GM10248 (cell line): Measurements from ENCODE around the gene RNF217.

Experiments
- CTCF ChIA-PET: fragments of 300-600 bp; sonication (Branson Sonifier 250); formaldehyde crosslinking; extraction: SDS; loops from one replicate; lab custom pipeline; 2021; ENCODE audit warnings: antibody characterized with exemption; lab: Yijun Ruan, JAX
- POLR2A ChIA-PET: fragments of 350-650 bp; sonication (Branson Sonifier 250); formaldehyde crosslinking; extraction: SDS; loops from one replicate; lab custom pipeline; 2020; ENCODE audit warnings: antibody characterized with exemption; lab: Yijun Ruan, JAX
- DNase-seq: peaks from one replicate; pipeline ENCODE4 v3.0.0; 2012; ENCODE audit errors: extremely low spot score
- TF ChIP-seq, protein P1 (sequence below): IDR thresholded peaks from 2 replicates; pipeline ENCODE4 v1.5.1; 2012; ENCODE audit warnings: mild to moderate bottlenecking, low read depth; ENCODE audit errors: extremely low read depth, missing control alignments, control extremely low read depth

RNF217 gene

DNA sequence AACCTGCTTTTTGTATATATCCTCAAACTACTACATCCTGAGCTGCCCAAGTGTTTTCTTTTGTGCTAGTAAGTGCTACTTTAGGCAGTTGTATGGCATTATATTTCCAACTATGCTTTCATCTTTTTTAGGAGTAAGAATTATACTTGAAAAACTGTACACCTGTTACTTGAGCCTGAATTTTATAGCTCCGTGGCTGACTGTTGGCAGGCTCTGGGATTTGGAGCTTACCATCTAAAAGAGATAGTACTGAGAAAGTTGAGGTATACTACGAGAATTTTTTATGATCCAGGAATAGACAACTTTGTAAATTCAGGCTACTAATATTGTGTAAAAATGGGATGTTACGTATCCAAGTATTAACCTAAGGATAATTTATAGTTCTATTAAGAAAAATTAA is 32.4 kb downstream of the RNF217 start:
- TF ChIP-seq, protein P1, sequence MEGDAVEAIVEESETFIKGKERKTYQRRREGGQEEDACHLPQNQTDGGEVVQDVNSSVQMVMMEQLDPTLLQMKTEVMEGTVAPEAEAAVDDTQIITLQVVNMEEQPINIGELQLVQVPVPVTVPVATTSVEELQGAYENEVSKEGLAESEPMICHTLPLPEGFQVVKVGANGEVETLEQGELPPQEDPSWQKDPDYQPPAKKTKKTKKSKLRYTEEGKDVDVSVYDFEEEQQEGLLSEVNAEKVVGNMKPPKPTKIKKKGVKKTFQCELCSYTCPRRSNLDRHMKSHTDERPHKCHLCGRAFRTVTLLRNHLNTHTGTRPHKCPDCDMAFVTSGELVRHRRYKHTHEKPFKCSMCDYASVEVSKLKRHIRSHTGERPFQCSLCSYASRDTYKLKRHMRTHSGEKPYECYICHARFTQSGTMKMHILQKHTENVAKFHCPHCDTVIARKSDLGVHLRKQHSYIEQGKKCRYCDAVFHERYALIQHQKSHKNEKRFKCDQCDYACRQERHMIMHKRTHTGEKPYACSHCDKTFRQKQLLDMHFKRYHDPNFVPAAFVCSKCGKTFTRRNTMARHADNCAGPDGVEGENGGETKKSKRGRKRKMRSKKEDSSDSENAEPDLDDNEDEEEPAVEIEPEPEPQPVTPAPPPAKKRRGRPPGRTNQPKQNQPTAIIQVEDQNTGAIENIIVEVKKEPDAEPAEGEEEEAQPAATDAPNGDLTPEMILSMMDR = no peak
- no peak for DNase-seq
- ChIA-PET CTCF (no interaction called here), POLR2A (no interaction called here)

DNA sequence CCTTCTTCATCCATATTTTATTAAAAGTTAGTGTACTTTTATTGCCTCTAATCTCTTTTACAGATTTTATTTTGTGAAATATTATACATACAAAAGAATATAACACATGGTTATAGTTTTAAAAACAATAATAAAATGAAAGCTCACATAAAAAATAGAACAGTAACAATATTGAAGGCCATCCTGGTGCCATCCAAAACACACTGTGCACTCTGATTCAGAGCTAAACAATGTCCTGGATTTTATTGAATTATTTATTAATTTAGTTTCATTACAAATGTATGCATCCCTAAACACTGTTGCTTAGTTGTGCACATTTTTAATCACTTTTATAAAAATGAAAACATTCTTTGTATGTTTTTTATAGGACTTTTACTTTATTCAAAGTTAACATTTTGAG is 32.9 kb downstream of the RNF217 start:
- ChIA-PET CTCF (no interaction called here), POLR2A (no interaction called here)
- DNase-seq = no peak
- TF ChIP-seq, protein P1 = no peak

DNA sequence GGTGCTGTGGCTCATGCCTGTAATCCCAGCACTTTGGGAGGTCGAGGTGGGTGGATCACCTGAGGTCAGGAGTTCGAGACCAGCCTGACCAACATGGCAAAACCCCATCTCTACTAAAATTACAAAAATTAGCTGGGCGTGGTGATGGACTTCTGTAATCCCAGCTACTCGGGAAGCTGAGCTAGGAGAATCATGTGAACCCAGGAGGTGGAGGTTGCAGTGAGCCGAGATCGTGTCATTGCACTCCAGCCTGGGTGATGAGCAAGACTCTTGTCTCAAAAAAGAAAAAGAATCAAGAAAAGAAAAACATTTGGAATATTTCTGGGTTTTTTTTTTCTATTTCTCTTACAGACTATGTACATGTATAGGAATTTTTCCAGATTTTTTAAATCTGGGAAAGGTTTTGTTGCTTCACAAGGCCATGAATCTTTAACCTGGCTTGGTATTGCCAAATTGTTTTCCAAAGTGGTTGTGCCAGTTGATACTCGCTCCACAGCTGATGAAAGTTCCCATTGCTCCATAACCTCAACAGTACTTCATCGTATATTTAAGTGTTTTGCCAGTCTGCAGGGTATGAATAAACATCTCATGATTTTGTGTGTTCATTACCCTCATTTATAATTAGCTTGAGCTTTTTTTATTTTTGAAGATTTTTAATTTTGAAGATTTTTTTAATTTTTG is 33.5 kb downstream of the RNF217 start:
- CTCF ChIA-PET = interaction anchor here (1.6 kb wide), 1 partner anchor 23 kb away, joined by 3 read pairs; no protein-coding TSS in a partner anchor
- POLR2A ChIA-PET = no interaction called here

DNA sequence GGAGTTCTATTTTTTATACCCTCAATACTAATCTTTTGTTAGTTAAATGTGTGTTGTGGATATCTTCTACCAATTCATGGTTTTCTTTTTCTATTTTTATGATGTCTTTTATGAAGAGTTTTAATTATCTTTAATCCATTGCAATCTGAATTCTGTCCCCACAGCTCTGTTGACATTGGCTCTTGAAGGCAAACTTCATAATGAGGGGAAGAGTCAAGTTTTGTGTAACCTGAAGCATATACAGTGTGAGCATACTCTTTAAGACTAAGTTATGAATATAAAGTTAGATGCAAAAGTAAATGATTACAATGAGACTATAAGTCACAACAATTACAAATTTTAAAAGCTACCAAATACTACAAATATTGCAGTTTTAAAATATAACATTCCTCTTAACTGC is 34.2 kb downstream of the RNF217 start:
- TF ChIP-seq, protein P1 = no peak
- POLR2A ChIA-PET = no interaction called here
- no peak for DNase-seq
- CTCF ChIA-PET = interaction anchor here (1.6 kb wide), 1 partner anchor 23 kb away, joined by 3 read pairs; no protein-coding TSS in a partner anchor

More for the DNA sequence above, 33.5 kb downstream of the RNF217 start:
- DNase-seq = no peak
- TF ChIP-seq, protein P1 = no peak

DNA sequence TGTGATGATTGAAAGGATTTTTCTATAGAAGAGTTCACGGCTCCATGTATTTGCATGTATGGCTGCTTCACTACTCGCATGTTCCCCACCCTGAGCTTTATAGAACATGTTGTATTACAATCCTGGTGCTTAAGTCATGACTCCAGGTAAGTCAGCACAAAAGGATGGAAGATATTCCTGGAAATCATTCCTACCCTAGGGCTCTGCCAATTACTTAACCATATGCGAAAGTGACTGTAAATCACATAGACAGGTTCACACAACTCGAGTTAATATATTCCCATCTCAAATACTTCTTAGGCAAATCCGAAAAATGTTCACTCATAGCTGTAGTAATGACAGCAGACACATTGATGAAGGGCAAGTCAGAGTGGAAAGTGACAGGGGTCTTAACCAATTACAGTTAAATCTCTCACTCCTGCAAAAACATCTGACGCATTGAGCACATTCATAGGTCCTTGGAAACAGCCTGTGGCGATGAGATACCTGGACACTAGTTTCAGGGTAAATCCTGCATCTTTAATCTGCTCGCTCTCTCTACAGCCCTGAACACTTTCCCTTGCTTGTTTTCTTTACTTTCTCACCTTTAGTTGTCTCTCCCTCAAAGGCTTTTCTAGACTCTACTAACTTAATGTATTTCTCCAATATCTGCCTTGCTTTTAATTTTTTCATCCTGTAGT is 35.1 kb downstream of the RNF217 start:
- POLR2A ChIA-PET = no interaction called here
- TF ChIP-seq, protein P1 = no peak
- DNase-seq = no peak
- CTCF ChIA-PET = interaction anchor here (1.6 kb wide), 1 partner anchor 22 kb away, joined by 3 read pairs; no protein-coding TSS in a partner anchor

DNA sequence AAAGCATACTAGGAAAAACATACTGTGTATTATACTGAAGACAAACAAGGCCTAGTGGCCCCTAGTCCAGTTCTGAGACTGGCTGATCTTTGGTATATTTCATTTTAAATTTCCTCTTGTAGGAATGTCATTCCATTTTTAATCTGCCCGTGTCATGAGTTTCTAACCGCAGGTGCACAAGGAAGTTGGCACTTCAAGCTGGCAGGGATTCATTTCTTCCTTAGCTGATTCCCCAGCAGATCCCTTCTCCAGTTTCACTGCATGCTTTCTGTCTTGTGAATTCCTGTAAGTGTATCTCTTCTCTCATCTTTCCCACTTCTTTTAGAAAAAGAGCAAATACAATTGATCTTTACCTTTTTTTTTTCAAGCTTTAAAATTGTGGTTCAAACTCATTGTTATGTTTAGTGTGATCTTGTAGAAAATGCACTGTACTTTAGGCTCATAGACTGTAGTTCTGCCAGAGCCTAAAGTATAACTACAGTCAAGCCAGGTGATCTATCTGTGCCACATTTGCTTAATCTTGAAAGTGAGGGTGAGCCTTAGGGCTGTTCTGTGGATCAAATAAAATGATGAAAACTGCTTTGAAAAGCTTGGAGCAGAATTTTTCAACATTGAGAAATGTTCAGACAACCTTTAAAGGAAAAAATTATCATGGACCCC is 37.0 kb downstream of the RNF217 start:
- TF ChIP-seq, protein P1 = no peak
- CTCF ChIA-PET = interaction anchor here (0.6 kb wide), 1 partner anchor 358 kb away, joined by 3 read pairs; no protein-coding TSS in a partner anchor
- POLR2A ChIA-PET = no interaction called here
- DNase-seq = no peak
